Astrocyte (in vitro differentiated cells and primary cell): ENCODE results near the gene PCNX1. TPM values are rescaled to one million over a fixed set of nuclear protein-coding genes. Genes with fewer than 3 reads are reported as not detected.

Experiments used
- DNase-seq: peaks from one replicate; pipeline ENCODE4 v3.0.0-alpha.2; 2010; ENCODE audit warnings: low read depth
- FAIRE-seq: peaks from 2 replicates; lab custom pipeline; 2011; peaks lifted over from hg19 to GRCh38; lab: Jason Lieb, UNC
- H2AFZ ChIP-seq: 2 replicates; pipeline ENCODE4 v1.6.0; 2012; ENCODE audit warnings: low read depth, low read length, inconsistent platforms
- H3K27ac ChIP-seq: 2 replicates; pipeline ENCODE4 v1.5.1; 2011; ENCODE audit warnings: low read depth, low read length, inconsistent platforms
- H3K27me3 ChIP-seq: 2 replicates; pipeline ENCODE4 v1.6.0; 2011; ENCODE audit warnings: low read length, inconsistent platforms; ENCODE audit not compliant: insufficient read depth
- H3K36me3 ChIP-seq: 2 replicates; pipeline ENCODE4 v1.5.1; 2011; ENCODE audit warnings: low read length, inconsistent platforms; ENCODE audit not compliant: insufficient read depth
- H3K4me1 ChIP-seq: 2 replicates; pipeline ENCODE4 v1.5.1; 2011; ENCODE audit warnings: low read length, inconsistent platforms; ENCODE audit not compliant: insufficient read depth
- H3K4me2 ChIP-seq: 2 replicates; pipeline ENCODE4 v1.6.0; 2012; ENCODE audit warnings: low read length, inconsistent platforms
- H3K4me3 ChIP-seq: 2 replicates; pipeline ENCODE4 v1.5.1; 2011; ENCODE audit warnings: low read depth, mild to moderate bottlenecking, low read length, inconsistent platforms; ENCODE audit not compliant: insufficient read depth
- H3K79me2 ChIP-seq: 2 replicates; pipeline ENCODE4 v1.6.0; 2012; ENCODE audit warnings: mild to moderate bottlenecking, low read length, inconsistent platforms; ENCODE audit not compliant: insufficient read depth
- H3K9ac ChIP-seq: 2 replicates; pipeline ENCODE4 v1.6.0; 2012; ENCODE audit warnings: mild to moderate bottlenecking, low read length, inconsistent platforms
- H3K9me3 ChIP-seq: 2 replicates; pipeline ENCODE4 v1.5.1; 2012; ENCODE audit warnings: low read depth, mild to moderate bottlenecking, low read length, inconsistent platforms; ENCODE audit not compliant: insufficient read depth
- H4K20me1 ChIP-seq: 2 replicates; pipeline ENCODE4 v1.6.0; 2012; ENCODE audit warnings: low read length, inconsistent platforms; ENCODE audit not compliant: insufficient read depth
- H3K27ac Mint-ChIP-seq: one replicate; pipeline ENCODE4 v1.8.0; 2021; ENCODE audit warnings: mild to moderate bottlenecking, mixed read lengths; ENCODE audit not compliant: unreplicated experiment
- H3K27me3 Mint-ChIP-seq: one replicate; pipeline ENCODE4 v1.8.0; 2021; ENCODE audit warnings: low read depth, mixed read lengths; ENCODE audit not compliant: unreplicated experiment
- H3K36me3 Mint-ChIP-seq: one replicate; pipeline ENCODE4 v1.8.0; 2021; ENCODE audit warnings: low read depth, mixed read lengths; ENCODE audit not compliant: unreplicated experiment
- H3K4me1 Mint-ChIP-seq: one replicate; pipeline ENCODE4 v1.8.0; 2021; ENCODE audit warnings: low read depth, mixed read lengths; ENCODE audit not compliant: unreplicated experiment
- H3K4me3 Mint-ChIP-seq: one replicate; pipeline ENCODE4 v1.8.0; 2021; ENCODE audit warnings: mild to moderate bottlenecking, moderate library complexity, mixed read lengths; ENCODE audit not compliant: unreplicated experiment
- H3K9me3 Mint-ChIP-seq: one replicate; pipeline ENCODE4 v1.8.0; 2021; ENCODE audit warnings: mild to moderate bottlenecking, mixed read lengths; ENCODE audit not compliant: unreplicated experiment
- EZH2 ChIP-seq: IDR thresholded peaks from 2 replicates; pipeline ENCODE4 v1.6.1; 2012; ENCODE audit warnings: mild to moderate bottlenecking, low read length, inconsistent platforms; ENCODE audit not compliant: insufficient read depth
- total RNA-seq: library from RNA; stranded (reverse); gene quantifications from 2 replicates; pipeline ENCODE4 v1.2.1, GENCODE V29; 2021
- TF ChIP-seq, protein P1 (sequence below): IDR thresholded peaks from 2 replicates; pipeline ENCODE4 v1.5.1; 2011; ENCODE audit warnings: low read depth, mild to moderate bottlenecking, inconsistent platforms, low read length, moderate library complexity; ENCODE audit not compliant: insufficient read depth

The PCNX1 gene
- total RNA-seq, 1 donor from 2014 or later: 91.3 TPM

GRCh38 chr14:70896317-70896716 lies 10.9 kb upstream of the PCNX1 start:
- Histone ChIP-seq H3K4me1 (peaks cover 19% of the 10 kb centered on the region), H3K9me3 (no peaks in the 10 kb centered on the region), H3K36me3 (no peaks in the 10 kb centered on the region), H4K20me1 (no peaks in the 10 kb centered on the region), H2AFZ (no peak overlapping the region), H3K4me3 (no peak overlapping the region), H3K9ac (no peak overlapping the region), H3K27ac (no peak overlapping the region), H3K27me3 (no peaks in the 10 kb centered on the region), H3K79me2 (no peaks in the 10 kb centered on the region), H3K4me2 (no peak overlapping the region)
- Mint-ChIP-seq H3K4me1 (peaks cover 35% of the 10 kb centered on the region), H3K27ac (no peak overlapping the region), H3K9me3 (peaks cover 4% of the 10 kb centered on the region), H3K4me3 (no peak overlapping the region), H3K27me3 (no peaks in the 10 kb centered on the region), H3K36me3 (peaks cover 2% of the 10 kb centered on the region)
- DNase-seq: no peak
- TF ChIP-seq, protein P1, sequence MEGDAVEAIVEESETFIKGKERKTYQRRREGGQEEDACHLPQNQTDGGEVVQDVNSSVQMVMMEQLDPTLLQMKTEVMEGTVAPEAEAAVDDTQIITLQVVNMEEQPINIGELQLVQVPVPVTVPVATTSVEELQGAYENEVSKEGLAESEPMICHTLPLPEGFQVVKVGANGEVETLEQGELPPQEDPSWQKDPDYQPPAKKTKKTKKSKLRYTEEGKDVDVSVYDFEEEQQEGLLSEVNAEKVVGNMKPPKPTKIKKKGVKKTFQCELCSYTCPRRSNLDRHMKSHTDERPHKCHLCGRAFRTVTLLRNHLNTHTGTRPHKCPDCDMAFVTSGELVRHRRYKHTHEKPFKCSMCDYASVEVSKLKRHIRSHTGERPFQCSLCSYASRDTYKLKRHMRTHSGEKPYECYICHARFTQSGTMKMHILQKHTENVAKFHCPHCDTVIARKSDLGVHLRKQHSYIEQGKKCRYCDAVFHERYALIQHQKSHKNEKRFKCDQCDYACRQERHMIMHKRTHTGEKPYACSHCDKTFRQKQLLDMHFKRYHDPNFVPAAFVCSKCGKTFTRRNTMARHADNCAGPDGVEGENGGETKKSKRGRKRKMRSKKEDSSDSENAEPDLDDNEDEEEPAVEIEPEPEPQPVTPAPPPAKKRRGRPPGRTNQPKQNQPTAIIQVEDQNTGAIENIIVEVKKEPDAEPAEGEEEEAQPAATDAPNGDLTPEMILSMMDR: no peak
- TF ChIP-seq EZH2: no peak
- FAIRE-seq: no peak

GRCh38 chr14:70896981-70897380 lies 10.3 kb upstream of the PCNX1 start:
- H3K4me3 Mint-ChIP-seq: no peak overlapping the region
- peak overlapping the region; percentile 15 for H3K27ac ChIP-seq
- no peaks in the 10 kb centered on the region for H3K79me2 ChIP-seq
- DNase-seq (no peak), FAIRE-seq (no peak)
- no peaks in the 10 kb centered on the region for H3K9me3 ChIP-seq
- peaks cover 35% of the 10 kb centered on the region for H3K4me1 Mint-ChIP-seq
- no peak overlapping the region for H3K9ac ChIP-seq
- no peak overlapping the region for H2AFZ ChIP-seq
- no peak overlapping the region for H3K4me3 ChIP-seq
- H3K27ac Mint-ChIP-seq: peak overlapping the region; percentile 63
- H3K27me3 Mint-ChIP-seq: no peaks in the 10 kb centered on the region
- H3K4me1 ChIP-seq: peaks cover 24% of the 10 kb centered on the region
- H3K9me3 Mint-ChIP-seq: peaks cover 4% of the 10 kb centered on the region
- peaks cover 2% of the 10 kb centered on the region for H3K36me3 Mint-ChIP-seq
- H3K4me2 ChIP-seq: peak overlapping the region; percentile 16
- H3K27me3 ChIP-seq: no peaks in the 10 kb centered on the region
- H3K36me3 ChIP-seq: no peaks in the 10 kb centered on the region
- TF ChIP-seq, protein P1: no peak
- TF ChIP-seq EZH2: no peak
- H4K20me1 ChIP-seq: no peaks in the 10 kb centered on the region

GRCh38 chr14:70897464-70897863 lies 9.8 kb upstream of the PCNX1 start:
- Histone ChIP-seq H3K27me3 (no peaks in the 10 kb centered on the region), H3K79me2 (no peaks in the 10 kb centered on the region), H4K20me1 (no peaks in the 10 kb centered on the region), H3K9me3 (no peaks in the 10 kb centered on the region), H3K27ac (peak overlapping the region; percentile 15), H3K4me2 (peak overlapping the region; percentile 16), H3K9ac (no peak overlapping the region), H3K36me3 (no peaks in the 10 kb centered on the region), H2AFZ (no peak overlapping the region), H3K4me1 (peaks cover 24% of the 10 kb centered on the region), H3K4me3 (no peak overlapping the region)
- DNase-seq: peak; percentile 82
- peaks cover 38% of the 10 kb centered on the region for H3K4me1 Mint-ChIP-seq
- peaks cover 4% of the 10 kb centered on the region for H3K9me3 Mint-ChIP-seq
- peaks cover 2% of the 10 kb centered on the region for H3K36me3 Mint-ChIP-seq
- H3K4me3 Mint-ChIP-seq: no peak overlapping the region
- peak overlapping the region; percentile 63 for H3K27ac Mint-ChIP-seq
- FAIRE-seq: peak; percentile 66
- no peaks in the 10 kb centered on the region for H3K27me3 Mint-ChIP-seq
- TF ChIP-seq, protein P1: no peak
- TF ChIP-seq EZH2: no peak
